GM18873 (cell line): ENCODE data around the gene SLC2A14.

Experiments
- ATAC-seq: cut with Tn5 transposase; IDR thresholded peaks from one replicate; pipeline ENCODE4 v1.9.1; 2021; ENCODE audit warnings: mild to moderate bottlenecking, moderate library complexity, moderate number of reproducible peaks; ENCODE audit not compliant: unreplicated experiment, low FRiP score

The SLC2A14 gene

DNA sequence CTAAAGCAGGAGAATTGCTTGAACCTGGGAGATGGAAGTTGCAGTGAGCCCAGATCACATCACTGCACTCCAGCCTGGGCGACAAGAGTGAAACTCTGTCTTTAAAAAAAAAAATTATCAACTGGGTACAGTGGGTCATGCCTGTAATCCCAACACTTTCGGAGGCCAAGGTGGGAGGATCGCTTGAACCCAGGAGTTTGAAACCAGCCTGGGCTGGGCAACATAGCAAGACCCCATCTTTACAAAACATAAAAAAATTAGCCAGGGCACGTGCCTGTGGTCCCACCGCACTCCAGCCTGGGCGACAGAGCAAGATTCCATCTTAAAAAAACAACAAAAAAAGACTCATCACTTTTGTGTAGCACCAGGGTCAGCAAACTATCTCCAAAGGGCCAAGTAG is 90.7 kb downstream of the SLC2A14 start:
- ATAC-seq: no peak

DNA sequence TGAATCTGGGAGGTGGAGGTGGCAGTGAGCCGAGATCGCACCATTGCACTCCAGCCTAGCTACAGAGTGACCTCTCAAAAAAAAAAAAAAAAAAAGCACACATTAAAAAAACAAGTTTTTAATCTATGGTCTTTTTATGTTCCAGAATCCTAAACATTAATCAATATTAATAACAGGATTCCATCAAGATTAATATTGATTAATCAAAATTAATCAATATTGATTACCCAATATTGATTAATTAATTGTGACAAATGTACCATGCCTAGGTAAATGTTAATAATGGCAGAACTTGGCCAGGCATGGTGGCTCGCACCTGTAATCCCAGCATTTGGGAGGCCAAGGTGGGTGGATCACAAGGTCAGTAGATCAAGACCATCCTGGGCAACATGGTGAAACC is 91.4 kb downstream of the SLC2A14 start:
- ATAC-seq: no peak

DNA sequence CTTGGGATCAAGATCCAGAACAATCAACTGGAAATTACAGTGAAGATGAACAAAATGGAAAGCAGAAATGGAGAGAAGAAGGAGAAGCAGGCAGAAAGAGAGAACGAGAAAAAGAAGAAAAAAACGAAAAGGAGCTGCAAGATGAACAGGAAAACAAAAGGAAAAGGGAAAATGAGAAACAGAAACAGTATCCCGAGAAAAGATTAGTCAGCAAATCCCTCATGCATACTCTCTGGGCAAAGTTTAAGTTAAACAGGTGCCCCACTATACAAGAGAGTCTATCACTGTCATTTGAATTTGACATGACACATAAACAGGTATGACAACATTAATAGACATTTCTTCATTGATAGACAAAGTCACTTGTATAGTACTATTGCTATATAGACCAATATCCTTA is 102.7 kb downstream of the SLC2A14 start:
- ATAC-seq: no peak
